Lung (tissue), 12 donors: ENCODE data around the gene EBF3. TPM values are rescaled to one million over a fixed set of nuclear protein-coding genes. Genes with fewer than 3 reads are reported as not detected.

Experiments used
- ATAC-seq: fragments of 200-7000 bp; cut with Tn5 transposase; one replicate; pipeline ENCODE4 v1.9.1; 2020; ENCODE audit warnings: moderate number of reproducible peaks; ENCODE audit not compliant: insufficient read depth, low FRiP score
- DNase-seq, 3 donors: peaks; one replicate each; pipeline ENCODE4 v3.0.0-alpha.2; 2013 to 2017
- H3K27ac ChIP-seq, 2 donors: one replicate each; pipeline ENCODE4 v1.5.1; 2013; ENCODE audit warnings: mild to moderate bottlenecking in 2 of 2, moderate library complexity in 2 of 2, control low read depth in 1 of 2, inconsistent platforms in 1 of 2, low read depth in 1 of 2, low read length in 1 of 2
- H3K27me3 ChIP-seq, 3 donors: one replicate each; pipeline ENCODE4 v1.5.1; 2013; ENCODE audit warnings: low read length in 2 of 3; ENCODE audit not compliant: control insufficient read depth in 3 of 3, insufficient read depth in 3 of 3
- H3K36me3 ChIP-seq, 4 donors: one replicate each; pipeline ENCODE4 v1.5.1; 2013; ENCODE audit warnings: low read length in 4 of 4, mild to moderate bottlenecking in 1 of 4, moderate library complexity in 1 of 4; ENCODE audit not compliant: control insufficient read depth in 4 of 4, insufficient read depth in 4 of 4
- H3K4me1 ChIP-seq, 5 donors: one replicate each; pipeline ENCODE4 v1.5.1; 2013; ENCODE audit warnings: low read length in 5 of 5, mild to moderate bottlenecking in 2 of 5, moderate library complexity in 1 of 5; ENCODE audit not compliant: control insufficient read depth in 5 of 5, insufficient read depth in 5 of 5
- H3K4me3 ChIP-seq: one replicate; pipeline ENCODE4 v1.5.1; 2013; ENCODE audit warnings: mild to moderate bottlenecking, control low read depth, moderate library complexity
- H3K9ac ChIP-seq, 2 donors: one replicate each; pipeline ENCODE4 v1.5.1; 2013; ENCODE audit warnings: low read length in 2 of 2, control low read depth in 1 of 2; ENCODE audit not compliant: insufficient read depth in 1 of 2
- H3K9me3 ChIP-seq, 4 donors: one replicate each; pipeline ENCODE4 v1.5.1; 2013; ENCODE audit warnings: low read length in 3 of 4, mild to moderate bottlenecking in 1 of 4, moderate library complexity in 1 of 4; ENCODE audit not compliant: control insufficient read depth in 4 of 4, insufficient read depth in 3 of 4
- CTCF ChIP-seq: IDR thresholded peaks from 2 replicates; pipeline ENCODE4 v1.5.1; 2012; ENCODE audit warnings: mild to moderate bottlenecking; ENCODE audit errors: control extremely low read depth, extremely low read depth
- WGBS, 2 donors: extraction: QIAGEN DNeasy Blood & Tissue Kit; methylation state at CpG; one replicate each; pipeline ENCODE4 v1.1.7; 2013; 5-methylcytosine and 5-hydroxymethylcytosine counted together
- polyA plus RNA-seq, 2 donors: library from polyadenylated mRNA; stranded (reverse); fragments of 200-250 nt; gene quantifications; one replicate each; pipeline ENCODE4 v1.2.1, GENCODE V29; 2013
- total RNA-seq, 2 donors: library from RNA; depleted of rRNA in 1 of 2; stranded (reverse); fragments of >200 nt in 1 of 2; gene quantifications; one replicate each; pipeline ENCODE4 v1.2.1, GENCODE V29; 2014 to 2021
- donor health status: control.
- donor health status: control.
- donor health status: Bipolar disorder and iron deficiency.
- donor health status: healthy.
- donor health status: DM: yes; HTN: yes; CAD: no.

The EBF3 gene
- total and polyA plus RNA-seq, 4 donors, result 0.06 to 1.1 (median 0.08) TPM; not detected in 1

GRCh38 chr10:129938460-129938859 lies 25.6 kb downstream of the EBF3 start:
- H3K27me3 ChIP-seq, result no peaks in the 10 kb centered on the region
- H3K4me3 ChIP-seq, result no peak overlapping the region
- no peak for ATAC-seq
- H3K36me3 ChIP-seq, result no peaks in the 10 kb centered on the region
- H3K27ac ChIP-seq, result no peak overlapping the region
- TF ChIP-seq CTCF, result no peak
- no peak overlapping the region for H3K9ac ChIP-seq
- peaks cover 0 to 6% (median 0%) of the 10 kb centered on the region in 5 donors for H3K4me1 ChIP-seq
- H3K9me3 ChIP-seq, result peaks cover 0 to 2% (median 0%) of the 10 kb centered on the region in 4 donors
- 77 to 89% methylated on average over 8 of the region's 8 CpGs for WGBS, 2 donors
- no peak for DNase-seq

DNA sequence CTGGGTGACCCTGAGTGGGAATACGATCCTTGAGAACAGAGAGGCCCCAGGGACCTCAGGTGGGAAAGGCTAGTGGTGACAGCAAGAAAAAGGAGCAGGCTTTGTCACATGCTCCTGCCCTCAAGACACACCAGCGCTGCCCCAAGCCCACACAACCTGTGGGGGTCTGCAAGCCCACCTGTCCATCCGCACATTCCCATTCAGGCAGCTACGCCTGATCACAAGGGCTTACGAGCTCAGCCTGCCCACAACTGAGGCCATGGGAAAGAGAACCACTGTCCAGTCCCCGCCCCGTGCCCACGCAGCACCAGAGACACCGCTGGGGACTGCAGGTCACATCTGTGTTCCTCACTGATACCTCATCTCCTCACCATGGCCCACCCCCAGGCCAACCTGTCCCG lies 26.7 kb downstream of the EBF3 start:
- TF ChIP-seq CTCF, result no peak
- Histone ChIP-seq H3K27me3 (no peaks in the 10 kb centered on the region), H3K9me3 (peaks cover 0 to 2% (median 0%) of the 10 kb centered on the region in 4 donors), H3K9ac (no peak overlapping the region), H3K27ac (no peak overlapping the region), H3K4me3 (no peak overlapping the region), H3K36me3 (no peaks in the 10 kb centered on the region), H3K4me1 (peaks cover 0 to 6% (median 0%) of the 10 kb centered on the region in 5 donors)
- 92 to 97% methylated on average over 10 of the region's 10 CpGs for WGBS, 2 donors
- ATAC-seq (no peak), DNase-seq (no peak)

GRCh38 chr10:129936923-129937300 lies 27.2 kb downstream of the EBF3 start:
- Histone ChIP-seq H3K9me3 (peaks cover 0 to 2% (median 0%) of the 10 kb centered on the region in 4 donors), H3K4me3 (no peak overlapping the region), H3K27ac (no peak overlapping the region), H3K9ac (no peak overlapping the region), H3K4me1 (peaks cover 0 to 6% (median 0%) of the 10 kb centered on the region in 5 donors), H3K27me3 (no peaks in the 10 kb centered on the region), H3K36me3 (no peaks in the 10 kb centered on the region)
- 93 to 95% methylated on average over 16 of the region's 16 CpGs for WGBS, 2 donors
- ATAC-seq (no peak), DNase-seq (no peak)
- no peak for TF ChIP-seq CTCF
